GM19099 (cell line): Measurements from ENCODE around the gene PLA2G2A.

Experiments
- POLR2A ChIP-seq: IDR thresholded peaks from 3 replicates; pipeline ENCODE4 v1.6.1; 2011; ENCODE audit warnings: low read depth; ENCODE audit not compliant: insufficient read length; ENCODE audit errors: extremely low read depth

Gene PLA2G2A, protein sequence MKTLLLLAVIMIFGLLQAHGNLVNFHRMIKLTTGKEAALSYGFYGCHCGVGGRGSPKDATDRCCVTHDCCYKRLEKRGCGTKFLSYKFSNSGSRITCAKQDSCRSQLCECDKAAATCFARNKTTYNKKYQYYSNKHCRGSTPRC

GRCh38 chr1:19979494-19979977 lies at the start of gene PLA2G2A:
Gene PLA2G2A (minus strand): TSS chr1:19979618. CDS start chr1:19978773, 845 bp downstream.
- TF ChIP-seq POLR2A: no peak

- TF ChIP-seq POLR2A: no peak
Measured at GRCh38 chr1:20028726-20029125, 49.3 kb upstream of the PLA2G2A start.

DNA sequence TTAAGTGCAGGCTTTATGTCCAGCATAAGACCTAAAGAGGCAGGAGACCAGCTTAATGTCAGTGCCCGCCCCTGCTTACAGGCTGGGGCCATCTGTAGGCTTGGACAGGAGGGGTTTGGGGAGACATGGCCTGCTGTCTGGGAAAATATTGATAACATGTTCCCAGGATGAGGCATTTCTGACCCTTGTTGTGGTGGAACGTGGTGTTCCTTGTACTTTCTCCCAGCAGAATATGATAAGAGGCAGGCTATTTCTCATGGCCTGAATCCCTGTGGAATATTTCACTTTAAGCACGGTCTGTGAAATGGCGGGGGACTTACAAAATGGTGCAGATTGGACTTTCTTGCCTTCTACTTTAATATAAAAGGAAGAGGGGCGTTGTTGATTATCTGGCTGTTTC lies 48.7 kb upstream of the PLA2G2A start:
- no peak for TF ChIP-seq POLR2A

DNA sequence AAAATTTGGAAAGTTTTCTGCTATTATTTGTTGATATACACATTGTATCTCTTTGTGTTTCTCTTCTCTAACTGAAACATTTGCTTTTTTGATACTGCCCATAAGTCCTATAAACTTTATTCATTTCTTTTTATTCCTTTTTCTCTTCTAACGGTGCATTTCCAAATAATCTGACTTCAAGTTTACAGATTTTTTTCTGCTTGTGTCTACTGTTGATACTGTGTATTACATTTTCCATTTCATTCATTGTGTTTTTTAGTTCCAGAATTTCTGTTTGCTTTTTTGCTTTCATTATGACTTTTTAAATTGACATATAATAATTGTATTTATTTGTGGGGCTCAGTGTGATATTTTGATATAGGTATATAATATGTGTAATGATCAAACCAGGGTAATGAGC lies 38.3 kb upstream of the PLA2G2A start:
- TF ChIP-seq POLR2A: no peak

DNA sequence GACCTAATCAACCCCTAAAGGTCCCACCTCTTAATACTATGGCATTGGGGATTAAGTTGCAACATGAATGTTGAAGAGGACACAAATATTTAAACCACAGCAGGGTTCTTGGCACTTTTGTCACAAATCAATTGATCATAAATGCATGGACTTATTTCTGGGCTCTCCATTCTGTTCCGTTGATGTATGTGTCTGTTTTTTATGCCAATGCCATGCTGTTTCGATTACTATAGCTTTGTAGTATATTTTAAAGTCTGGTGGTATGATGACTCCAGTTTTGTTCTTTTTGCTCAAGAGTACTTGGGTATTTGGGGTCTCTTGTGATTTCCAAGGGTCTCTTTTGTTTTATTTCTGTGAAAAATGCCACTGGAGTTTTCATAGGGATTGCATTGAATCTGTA lies 34.7 kb upstream of the PLA2G2A start:
- TF ChIP-seq POLR2A: no peak

DNA sequence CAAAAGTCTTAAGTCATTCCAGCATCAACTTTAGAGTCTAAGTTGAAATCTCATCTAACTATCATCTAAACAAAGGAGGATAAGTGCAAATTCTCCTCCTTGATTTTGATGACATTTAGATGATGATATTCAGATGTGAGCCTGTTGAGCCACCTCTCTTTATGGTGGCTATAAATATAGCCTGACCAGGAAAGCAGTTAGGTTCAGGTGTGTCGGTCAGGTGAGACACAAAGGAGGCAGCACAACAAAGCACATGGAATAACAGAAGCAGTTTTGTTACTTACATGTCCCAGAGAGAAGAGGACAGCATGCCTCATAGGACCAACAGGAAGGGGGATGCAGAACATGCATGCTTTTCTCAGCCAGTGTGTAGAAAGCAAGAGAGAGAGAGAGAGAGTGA lies 30.6 kb upstream of the PLA2G2A start:
- no peak for TF ChIP-seq POLR2A

DNA sequence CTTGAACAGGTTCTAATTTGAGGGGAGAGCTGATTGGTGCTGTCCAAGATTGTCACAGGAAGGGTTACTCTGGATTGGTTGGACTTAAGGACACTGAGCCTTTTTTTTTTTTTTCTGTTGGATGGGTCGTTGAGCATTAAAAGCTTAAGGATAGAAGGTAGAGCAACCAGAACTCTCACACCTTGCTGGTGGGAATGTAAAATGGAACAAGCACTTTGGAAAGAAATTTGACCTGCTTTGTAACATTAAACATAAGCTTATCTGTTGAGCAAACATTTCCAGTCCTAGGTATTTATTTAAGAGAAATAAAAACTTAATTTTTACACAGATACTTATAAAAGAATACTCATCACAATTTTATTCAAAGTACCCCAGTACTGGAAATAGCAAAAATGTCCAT lies 29.8 kb upstream of the PLA2G2A start:
- TF ChIP-seq POLR2A: no peak

DNA sequence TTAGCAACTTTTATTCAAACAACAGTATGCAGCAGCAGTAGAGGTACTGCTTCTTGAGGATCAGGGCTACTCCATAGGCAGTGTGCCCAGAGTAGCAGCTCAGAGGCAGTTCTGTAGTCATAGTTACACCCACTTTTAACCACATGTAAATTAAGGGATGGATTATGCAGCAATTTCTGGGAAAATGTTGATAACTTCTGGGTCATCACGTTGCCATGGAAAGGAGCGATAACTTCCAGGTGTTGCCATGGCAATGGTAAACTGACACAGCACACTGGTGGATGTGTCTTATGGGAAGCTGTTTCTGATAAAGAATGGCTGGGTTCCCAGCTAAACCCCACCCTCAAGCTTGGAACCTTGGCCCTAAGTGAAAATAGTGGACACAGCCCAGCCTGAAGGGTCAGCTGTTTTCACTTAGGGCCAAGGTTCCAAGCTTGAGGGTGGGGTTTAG lies 29.0 kb upstream of the PLA2G2A start:
- TF ChIP-seq POLR2A: no peak

DNA sequence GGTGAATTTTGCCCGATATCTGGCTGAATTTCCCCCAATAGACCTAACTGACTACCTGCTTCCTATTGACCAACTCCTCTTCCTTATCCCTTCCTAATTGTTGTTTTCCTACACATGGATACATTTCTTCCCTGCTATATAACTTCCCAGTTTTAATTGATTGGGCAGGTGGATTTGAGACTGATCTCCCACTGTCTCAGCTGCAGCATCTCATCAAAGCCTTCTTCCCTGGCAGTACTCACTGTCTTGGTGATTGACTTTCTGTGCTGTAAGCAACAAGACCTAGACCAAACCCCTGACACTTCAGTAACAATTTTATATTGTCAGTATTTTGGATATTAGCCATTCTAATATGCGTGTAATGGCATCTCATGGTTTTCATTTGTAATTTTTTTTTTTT lies 11.3 kb upstream of the PLA2G2A start:
- no peak for TF ChIP-seq POLR2A

- no peak for TF ChIP-seq POLR2A
Measured at GRCh38 chr1:19988267-19989006, 9.0 kb upstream of the PLA2G2A start.

DNA sequence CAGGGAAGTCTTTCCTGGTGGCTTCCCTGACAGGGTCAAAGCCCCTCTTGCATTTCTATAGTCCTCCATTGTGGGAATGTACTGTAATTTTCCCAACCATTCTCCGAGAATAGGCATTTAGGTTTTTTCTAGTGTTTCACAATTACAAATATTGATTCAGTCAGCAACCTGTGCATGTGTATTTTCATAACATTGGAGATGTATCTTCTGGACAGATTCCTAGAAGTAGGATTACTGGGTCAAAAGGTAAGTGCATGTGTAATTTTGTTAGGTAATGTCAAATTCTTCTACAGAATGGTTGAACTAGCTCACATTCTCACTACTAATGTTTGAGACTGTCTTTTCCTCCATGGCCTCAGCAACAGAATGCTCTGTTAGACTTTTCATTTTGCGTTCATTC lies 8.3 kb upstream of the PLA2G2A start:
- no peak for TF ChIP-seq POLR2A

GRCh38 chr1:19981507-19982312 lies 2.3 kb upstream of the PLA2G2A start:
- no peak for TF ChIP-seq POLR2A

DNA sequence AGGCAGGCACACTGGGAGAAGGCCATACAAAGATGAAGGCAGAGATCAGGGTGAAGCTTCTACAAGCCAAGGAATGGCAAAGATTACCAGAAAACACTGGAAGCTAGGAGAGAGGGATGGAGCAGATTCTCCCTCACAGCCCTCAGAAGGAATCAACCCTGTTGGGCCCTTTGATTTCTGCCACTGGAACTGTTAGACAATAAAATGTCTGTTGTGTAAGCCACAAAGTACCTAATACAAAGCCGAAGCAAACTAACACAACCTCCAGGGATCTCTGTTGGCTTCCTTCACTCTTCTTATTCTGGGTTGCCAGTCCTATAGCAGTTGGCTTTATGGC lies 1.7 kb upstream of the PLA2G2A start:
- TF ChIP-seq POLR2A: no peak

GRCh38 chr1:19980314-19980713 lies 896 bp upstream of the PLA2G2A start:
- TF ChIP-seq POLR2A: no peak

- no peak for TF ChIP-seq POLR2A
Measured at GRCh38 chr1:19978143-19978542, 1.3 kb downstream of the PLA2G2A start.
